HG02885 (cell line): ENCODE data around the gene SFT2D1.
"Not testable (repeated sequence)": the region's sequence is repeated elsewhere in the genome, so short reads cannot be mapped to it uniquely, and the experiment has no call there.

Source experiments
- ATAC-seq: cut with Tn5 transposase; IDR thresholded peaks from one replicate; pipeline ENCODE4 v1.9.1; 2021; ENCODE audit warnings: mild to moderate bottlenecking; ENCODE audit not compliant: unreplicated experiment, poor library complexity

SFT2D1 gene

DNA sequence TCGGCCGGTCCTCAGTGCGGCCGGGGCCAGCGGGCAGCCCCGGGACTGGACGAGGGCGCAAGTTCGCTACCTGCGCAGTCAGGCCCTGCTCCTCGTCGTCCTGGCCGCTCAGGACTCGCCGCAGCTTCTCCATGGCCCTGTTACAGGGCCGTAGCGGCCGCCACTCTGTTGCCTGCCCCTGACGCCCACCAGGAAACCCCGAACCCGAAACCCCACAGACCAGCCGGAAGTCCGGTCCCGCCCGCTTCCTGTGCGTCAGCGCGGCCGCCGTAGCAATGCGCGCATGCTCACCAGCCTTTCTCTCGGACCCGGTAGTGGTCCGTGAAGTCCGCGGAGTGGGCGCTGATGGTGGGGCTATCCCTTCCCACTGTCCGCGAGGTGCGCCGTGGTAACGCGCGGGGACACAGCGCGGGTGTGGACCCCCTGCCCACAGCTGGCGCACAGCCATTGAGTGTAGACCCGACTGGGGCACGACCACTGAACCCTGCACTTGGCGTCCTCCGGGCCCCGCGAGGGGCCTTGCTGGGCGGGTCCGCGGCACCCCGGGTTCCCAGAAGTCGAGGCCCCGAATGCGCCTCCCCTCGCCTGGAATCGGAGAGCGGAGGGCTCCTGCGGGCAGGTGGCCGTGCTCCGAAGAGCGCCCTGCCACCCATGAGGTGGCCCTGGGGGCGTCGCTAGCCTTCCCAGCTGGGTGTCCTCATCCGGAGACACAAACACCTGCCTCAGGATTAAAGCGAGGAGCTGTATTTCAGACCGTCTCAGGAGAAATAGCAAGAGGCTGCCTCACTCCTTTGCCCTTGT lies at the start of gene SFT2D1:
Gene SFT2D1 (minus strand): TSS at position 197 of the 801 bp plus-strand sequence. CDS start 64 bp downstream, at position 133.
- ATAC-seq, result peak; percentile 93

DNA sequence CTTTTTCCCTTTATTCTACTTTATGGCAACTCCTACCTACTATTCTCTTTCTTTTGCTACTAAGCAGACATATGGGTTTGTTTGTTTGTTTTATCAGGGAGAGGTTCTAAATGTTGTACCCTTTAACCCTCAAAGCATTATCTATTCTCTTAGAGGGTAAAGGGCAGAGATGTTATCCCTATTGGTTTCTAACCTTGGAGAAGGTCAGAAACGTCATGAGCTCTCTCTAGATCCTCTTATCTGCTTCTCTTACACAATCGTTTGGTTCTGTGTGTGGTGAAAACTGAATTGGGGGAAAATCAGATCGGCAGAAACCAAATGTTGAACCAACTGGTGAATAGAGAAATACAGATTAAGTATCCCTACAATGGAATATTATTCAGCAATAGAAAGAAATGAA lies 46.8 kb upstream of the SFT2D1 start:
- ATAC-seq, result no peak

DNA sequence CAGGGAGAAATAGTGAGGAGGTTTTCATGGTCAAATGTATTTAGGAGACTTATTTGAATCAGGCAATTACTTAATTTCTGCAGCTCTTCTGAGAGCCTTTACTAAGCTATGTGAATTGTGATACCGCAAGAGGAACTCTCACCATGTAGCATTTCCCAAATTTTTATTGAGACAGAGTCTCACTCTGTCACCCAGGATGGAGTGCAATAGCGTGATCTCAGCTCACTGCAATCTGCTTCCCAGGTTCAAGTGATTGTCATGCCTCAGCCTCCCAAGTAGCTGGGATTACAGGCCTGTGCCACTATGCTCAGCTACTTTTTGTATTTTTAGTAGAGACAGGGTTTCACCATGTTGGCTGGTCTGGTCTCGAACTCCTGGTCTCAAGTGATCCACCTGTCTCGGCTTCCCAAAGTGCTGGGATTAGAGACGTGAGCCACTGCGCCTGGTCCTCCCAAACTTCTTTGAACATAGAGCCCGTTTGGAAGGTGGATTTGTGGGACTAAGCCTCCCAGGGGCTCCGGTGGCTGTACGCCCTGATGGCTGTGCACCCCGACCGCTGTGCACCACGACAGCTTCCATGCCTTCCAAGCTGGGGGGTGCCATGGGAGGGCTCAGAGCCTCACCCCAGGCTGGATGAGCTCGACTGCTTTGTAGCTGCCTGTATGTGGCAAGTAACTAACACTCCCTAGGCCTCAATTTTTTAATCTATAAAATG lies 46.1 kb upstream of the SFT2D1 start:
- no peak for ATAC-seq

DNA sequence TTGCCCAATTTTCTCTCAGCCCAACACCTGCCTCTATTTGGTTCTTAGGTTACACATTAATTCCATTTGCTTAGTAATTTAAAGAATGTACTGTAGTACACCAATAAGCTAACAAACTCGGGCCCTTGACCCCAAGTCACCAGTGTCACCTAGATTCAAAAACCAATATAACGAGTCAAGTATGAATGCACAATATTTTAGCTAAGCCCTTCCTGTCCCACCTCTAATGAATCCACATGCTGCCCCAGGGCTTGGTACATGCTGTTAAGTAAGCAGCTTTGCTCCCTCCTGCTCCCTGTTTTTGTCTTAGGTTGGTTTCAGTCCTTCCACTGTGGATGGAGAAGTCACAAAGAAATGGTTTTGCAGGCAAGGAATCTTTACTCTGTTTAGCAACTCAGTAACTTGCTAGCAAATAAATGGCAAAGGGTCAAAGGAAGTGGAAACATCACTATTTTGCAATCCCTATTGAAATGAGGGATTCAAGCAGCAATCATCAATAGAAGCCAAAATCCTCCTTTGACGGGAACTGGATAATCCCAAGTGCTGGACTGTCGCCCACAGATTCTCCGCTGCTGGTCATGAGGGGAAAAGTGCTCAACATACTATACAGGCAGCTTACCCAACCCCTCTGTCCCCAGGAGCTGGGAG lies 45.4 kb upstream of the SFT2D1 start:
- ATAC-seq, result no peak

DNA sequence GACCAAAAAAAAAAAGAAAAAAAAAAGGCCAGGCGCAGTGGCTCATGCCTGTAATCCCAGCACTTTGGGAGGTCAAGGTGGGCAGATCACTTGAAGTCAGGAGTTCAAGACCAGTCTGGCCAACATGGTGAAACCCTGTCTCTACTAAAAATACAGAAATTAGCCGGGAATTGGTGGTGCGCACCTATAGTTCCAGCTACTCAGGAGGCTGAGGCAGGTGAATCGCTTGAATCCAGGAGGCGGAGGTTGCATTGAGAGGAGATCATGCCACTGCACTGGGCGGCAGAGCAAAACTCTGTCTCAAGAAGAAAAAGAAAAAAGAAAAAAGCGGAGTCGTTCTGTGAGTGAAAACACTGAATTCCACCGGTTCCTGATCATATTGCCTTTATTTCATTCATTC lies 44.8 kb upstream of the SFT2D1 start:
- ATAC-seq, result not testable (repeated sequence)

DNA sequence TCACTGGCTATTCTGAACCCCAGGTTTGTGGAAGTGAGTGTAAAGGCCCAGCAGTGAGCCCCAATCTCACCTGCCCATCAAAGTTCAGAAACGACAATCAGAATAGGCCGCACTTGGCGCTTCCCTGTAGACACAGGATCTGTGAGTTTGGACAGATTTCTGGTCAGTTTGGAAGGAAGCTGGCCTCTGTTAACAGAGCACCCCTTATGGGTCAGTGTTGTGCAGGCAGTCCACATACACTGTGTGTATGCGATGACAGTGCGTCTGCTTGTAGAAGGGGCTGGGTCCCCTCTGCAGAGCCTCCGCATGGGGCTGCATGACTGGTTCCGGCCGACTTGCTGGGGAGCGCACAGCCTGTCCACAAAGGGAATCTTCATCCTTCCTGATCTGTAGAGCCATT lies 43.8 kb upstream of the SFT2D1 start:
- ATAC-seq, result no peak

DNA sequence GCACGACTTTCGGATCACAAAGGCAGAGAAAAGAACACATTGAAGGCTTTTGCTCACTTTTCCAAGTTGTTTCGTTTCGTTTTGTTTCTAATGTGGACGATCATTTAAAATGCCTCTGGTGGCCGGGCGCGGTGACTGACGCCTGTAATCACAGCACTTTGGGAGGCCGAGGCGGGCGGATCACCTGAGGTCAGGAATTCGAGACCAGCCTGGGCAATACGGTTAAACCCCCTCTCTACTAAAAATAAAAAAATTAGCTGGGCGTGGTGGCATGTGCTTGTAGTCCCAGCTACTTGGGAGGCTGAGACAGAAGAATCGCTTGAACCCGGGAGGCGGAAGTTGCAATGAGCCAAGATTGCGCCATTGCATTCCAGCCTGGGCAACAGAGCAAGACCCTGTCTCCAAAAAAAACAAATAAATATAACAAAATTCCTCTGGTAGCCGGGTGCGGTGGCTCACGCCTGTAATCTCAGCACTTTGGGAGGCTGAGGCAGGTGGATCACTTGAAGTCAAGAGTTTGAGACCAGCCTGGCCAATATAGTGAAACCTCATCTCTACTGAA lies 41.5 kb upstream of the SFT2D1 start:
- ATAC-seq, result peak; percentile 0

DNA sequence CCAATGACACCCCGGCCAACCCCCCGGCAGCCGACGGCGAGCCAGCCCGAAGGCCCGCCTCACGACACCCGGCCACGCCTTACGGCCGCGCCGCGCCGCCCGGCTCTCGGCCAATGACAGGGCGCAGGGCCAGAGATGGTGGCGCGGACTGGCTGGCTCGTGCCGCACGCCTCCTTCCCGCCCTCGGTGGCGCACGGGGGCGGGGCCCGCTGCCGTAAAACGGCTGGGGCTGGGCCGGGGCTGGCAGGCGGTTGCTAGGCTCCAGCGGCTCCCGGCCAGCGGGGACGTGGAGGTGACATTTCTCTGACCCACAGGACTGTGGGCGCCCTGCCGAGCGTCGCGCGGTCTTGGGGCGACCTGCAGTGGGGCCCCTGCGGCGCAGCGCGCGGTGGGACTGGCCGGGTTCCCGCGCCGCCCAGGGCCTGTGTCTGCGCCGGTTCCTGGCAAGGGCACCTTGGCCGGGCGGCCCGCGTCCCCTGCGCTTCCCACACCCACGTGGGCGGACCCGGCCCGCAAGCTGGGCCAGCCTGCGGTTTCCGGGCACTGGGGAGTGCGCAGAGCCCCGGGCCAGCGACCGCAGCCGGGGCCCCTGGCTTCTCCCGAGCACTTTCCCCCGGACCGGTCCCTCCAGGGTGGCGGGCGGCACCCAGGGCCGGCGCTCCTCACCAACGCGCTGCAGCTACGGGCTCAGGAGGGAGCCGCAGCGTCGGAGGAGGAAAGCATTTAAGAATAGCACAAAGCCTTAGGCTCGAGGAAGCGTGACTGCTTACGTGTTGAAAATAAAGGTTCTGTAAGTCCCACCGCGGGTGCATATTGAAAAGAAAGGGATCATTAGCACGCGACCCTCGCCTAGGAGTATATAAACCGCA lies 40.8 kb upstream of the SFT2D1 start, which contains the start of gene MPC1:
Gene MPC1 (minus strand): TSS at position 8 of the 869 bp plus-strand sequence. CDS start 64 bp downstream, outside the sequence.
- ATAC-seq, result peak; percentile 85

DNA sequence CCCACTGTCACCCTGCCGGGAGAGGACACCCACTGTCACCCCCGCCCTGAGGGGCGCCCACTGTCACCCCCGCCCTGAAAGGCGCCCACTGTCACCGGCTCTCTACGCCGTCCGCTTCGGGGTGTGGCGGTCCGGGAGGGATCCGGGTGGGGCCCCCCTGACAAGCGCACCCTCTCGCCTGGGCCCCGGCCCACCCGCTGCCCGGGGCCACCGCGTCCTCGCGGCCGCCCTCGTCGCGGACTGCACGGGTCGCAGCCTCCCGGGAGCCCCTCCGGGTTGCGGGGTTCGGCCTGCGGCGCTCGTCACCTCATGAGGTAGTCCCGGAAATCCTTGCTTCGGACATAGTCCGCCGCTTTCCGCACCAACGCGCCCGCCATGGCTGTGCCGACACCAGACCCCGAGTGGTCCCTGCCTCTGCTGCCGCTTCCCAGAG lies 40.2 kb upstream of the SFT2D1 start:
- peak; percentile 15 for ATAC-seq

DNA sequence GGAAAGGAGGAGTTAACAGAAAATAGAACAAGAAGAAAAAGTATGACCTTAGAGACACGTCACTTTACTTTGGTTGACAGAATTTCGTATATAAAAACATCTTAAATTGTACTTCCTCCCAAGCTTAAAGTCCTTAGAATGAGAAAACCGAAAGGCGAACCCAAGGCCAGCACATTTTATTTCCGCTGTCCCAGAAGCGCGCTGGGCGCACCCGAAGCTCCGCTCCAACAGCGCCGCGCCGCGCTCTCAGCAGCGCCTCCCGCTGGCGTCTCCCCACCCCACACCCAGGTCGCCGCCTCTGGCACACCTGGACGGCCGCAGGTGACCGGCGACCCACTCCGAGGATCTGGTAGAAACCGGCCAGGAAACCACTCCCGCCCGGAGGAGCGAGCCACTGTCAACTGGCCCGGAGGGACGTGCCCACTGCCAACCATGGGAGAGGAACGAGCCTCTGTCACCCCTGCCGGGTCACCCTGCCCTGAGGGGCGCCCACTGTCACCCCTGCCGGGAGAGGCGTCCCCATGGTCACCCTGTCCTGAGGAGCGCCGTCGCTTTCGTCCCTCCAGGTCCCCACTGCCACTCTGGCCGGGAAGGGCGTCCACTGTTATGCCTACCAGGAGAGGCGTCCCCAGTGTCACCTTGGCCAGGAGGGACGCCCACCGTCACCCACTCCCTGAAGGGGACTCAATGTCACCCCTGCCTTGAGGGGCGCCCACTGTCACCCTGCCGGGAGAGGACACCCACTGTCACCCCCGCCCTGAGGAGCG lies 39.6 kb upstream of the SFT2D1 start:
- ATAC-seq, result peak; percentile 56

DNA sequence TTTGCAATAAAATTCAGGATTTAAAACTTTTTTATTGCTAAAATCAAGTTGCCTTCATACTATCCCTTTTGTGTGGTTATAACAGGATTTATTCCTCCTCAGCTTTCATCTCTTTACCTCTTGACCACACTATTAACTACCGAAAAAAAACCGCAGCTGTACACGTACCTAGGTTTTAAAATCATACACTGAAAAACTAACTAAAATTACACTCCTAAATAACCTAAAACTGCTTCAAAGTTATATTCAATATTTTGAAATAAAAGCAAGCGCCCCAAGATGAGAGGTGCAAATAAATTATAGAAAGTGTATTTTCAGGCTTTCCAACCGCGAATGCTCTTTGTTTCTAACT lies 39.0 kb upstream of the SFT2D1 start:
- ATAC-seq, result no peak

DNA sequence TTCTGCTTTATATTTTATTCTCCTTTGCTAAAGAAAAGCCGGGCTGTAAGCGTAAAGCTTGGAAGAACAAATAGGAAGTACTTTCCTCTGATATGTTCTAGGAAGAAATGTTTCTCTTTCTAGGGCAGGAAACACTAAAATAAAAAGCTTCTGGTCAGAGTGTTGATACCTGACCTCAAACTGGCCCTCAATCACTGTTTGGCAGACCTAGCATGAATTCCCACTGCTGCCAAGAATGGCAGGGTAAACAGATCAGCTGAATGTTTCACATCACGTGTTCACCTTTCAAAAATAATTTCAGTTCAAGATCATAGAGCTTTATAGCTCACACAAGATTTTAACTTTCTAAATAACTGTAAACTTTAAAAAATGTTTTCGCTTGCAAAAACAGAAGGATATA lies 37.5 kb upstream of the SFT2D1 start:
- no peak for ATAC-seq

DNA sequence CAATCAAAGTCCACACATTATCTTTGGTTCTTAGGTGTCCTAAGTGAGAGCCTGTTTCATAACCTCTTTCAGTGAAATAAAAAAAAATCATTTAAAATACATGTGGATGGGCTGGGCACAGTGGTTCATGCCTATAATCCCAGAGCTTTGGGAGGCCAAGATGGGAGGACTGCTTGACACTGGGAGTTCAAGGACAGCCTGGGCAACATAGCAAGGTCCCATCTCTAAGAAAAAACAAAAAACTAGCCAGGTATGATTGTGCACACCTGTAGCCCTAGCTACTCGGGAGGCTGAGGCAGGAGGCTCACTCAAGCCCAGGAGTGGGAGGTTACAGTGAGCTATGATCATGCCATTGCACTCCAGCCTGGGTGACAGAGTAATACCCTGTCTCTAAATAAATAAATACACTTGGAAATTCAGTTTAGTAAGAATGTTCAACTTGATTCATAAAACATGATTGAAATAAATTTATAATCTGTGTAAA lies 36.8 kb upstream of the SFT2D1 start:
- ATAC-seq, result no peak

DNA sequence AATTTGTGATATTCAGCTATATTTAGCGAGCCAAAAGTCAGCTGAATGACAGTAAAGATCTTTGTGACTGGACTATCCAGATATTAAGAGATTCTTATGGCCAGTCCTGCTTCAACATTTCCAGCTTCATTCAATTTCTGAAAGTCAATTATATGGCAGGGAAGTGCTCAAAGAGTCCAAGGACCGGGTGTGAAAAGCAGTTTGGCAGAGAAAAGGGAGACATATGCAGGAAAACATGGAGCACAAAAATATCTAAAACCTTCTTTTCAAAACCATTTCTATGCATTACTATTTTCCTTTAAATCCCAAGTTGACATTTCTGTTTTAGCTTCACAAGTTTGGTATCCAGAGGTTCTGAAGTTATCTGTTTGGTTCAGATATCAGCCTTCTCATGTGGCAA lies 35.4 kb upstream of the SFT2D1 start:
- ATAC-seq, result no peak

DNA sequence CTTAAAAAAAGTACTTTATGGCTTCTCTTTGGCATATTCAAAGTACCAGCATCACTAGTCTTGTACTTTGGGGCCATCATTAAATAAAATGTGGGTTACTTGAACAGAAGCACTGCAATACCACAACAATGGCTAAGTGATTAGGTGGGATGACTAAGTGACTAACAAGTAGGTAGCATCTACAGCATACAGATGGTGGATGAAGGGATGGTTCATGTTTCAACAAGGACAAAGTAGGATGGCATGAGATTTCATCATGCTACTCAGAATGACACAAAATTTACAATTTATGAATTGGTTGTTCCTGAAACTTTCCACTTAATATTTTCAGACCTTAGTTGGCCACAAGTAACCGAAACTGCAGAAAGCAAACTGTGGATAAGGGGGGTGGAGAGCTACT lies 32.7 kb upstream of the SFT2D1 start:
- ATAC-seq, result no peak

DNA sequence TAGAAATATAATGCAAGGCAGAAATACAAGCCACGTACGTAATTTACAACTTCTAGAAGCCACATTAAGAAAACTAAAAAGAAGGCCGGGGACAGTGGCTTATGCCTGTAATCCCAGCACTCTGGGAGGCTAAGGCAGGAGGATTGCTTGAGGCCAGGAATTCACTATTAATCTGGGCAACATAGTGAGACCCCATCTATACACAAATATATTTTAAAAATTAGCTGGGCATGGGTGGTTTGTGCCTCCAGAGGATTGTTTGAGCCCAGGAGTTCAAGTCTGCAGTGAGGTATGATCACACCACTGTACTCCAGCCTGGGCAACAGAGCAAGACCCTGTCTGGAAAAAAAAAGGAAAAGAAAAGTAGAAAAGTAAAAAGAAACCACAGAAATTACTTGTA lies 28.1 kb upstream of the SFT2D1 start:
- no peak for ATAC-seq

DNA sequence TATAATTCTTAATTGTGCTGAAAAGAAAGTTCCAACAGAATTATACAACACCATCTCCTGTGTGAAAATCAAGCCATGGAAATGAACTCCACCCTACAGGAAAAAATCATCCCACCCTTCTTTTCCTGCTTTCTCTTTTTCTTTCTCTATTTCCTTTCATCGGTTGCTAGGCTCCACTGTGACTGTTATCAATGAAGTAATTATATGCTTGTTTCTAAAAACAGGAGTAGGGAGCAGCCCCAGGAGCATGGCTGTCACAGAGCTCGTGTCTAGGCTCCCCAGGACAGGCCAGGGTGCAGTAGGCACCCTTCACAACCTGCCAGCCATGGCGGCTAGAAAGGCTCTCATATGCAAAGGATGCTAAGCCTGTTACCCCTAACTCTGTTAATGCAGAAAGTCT lies 27.4 kb upstream of the SFT2D1 start:
- no peak for ATAC-seq

DNA sequence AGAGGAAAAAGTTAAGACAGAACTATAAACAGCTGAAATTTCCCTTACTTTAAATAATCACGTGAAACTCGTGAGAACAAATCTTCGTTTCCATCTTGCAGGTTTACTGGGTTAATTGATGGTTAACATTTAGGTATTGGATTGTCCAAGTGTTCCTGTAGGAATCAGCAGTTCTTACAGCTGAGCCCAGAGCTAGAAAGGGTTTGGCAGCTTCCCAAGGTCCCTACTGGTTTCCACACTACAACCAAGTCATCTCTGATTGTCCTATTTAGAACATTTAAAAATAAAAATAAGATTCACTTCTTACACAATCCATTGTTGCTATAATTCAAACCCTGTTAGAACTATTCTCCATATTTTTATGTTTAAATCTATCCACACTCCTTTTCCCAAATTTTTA lies 24.6 kb upstream of the SFT2D1 start:
- ATAC-seq, result no peak

DNA sequence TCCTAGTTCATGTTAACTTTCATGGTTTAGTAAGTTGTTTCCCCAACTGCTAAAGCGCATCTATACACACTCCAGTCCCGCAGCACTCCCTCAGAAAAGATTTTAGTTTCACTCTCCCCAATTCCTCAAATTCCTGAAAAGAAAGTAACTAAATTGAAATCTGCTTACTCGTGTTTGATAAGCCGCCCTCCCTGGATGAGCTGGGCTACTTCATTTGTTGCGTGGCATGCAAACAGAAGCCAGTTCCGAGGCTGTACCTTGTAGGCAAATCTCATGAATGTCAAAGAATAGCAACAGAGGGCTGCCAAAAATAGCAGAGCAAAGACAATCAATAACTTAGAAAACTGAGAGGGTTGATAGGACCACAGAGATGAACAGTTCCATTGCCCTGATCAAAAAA lies 23.5 kb upstream of the SFT2D1 start:
- no peak for ATAC-seq
